Measurements from ENCODE around the gene SRBD1. TPM values are rescaled to one million over a fixed set of nuclear protein-coding genes. Genes with fewer than 3 reads are reported as not detected.
A peak's percentile ranks its signal among the peaks of the same experiment; 100 is the strongest.

Gene SRBD1
- total RNA-seq, 1 experiment from 2014 or later, result 23.2 TPM

DNA sequence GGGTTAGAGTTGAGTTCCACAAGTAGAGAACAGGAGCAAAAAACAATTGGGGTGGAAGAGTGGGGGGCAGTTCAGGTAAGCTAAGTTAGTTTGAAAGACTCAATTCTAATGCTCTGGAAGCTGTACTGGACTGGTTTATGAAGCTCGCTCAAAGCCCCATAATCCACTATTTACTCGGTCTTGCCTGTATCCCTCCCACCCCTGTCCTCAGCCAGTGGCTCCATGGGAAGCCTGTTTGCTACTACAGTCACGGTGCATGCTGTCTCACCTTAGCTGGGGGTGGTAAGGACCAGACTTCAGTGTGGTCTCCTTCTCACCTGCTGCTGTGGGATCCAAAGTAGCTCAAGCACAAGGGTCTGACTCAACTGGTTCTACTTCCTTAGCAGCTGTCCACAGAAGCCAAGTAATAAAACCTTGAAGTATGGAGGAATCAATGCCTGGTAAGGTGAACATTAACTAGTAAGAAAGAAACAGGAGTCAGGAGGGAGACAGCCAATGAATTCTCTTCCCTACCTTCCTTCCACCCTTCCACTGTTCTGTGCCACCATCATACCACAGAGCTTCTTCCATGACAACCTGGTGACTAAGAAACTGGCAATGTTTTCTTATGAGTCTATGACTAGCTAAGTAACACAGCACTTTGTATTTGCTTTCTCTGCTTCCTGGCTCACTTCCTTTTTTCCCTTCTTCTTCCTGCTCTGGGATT lies 230.8 kb downstream of the SRBD1 start:
- no peak for DNase-seq (ENCODE audit: low read depth, low spot score)
- in situ Hi-C loops (cut with HindIII; ENCODE audit: low pct_unique_long_range_greater_than_20kb, low sequenced_read_pairs), result no loop called here

- in situ Hi-C loops (cut with HindIII; ENCODE audit: low pct_unique_long_range_greater_than_20kb, low sequenced_read_pairs), result no loop called here
- DNase-seq (ENCODE audit: low read depth, low spot score), result no peak
Observed at GRCh38 chr2:45379399-45380087, 231.5 kb downstream of the SRBD1 start.

GRCh38 chr2:45373534-45373933 lies 237.5 kb downstream of the SRBD1 start:
- DNase-seq (ENCODE audit: low read depth, low spot score), result peak; percentile 60
- in situ Hi-C loops (cut with HindIII; ENCODE audit: low pct_unique_long_range_greater_than_20kb, low sequenced_read_pairs), result no loop called here

GRCh38 chr2:45370369-45370768 lies 240.7 kb downstream of the SRBD1 start:
- DNase-seq (ENCODE audit: low read depth, low spot score), result no peak
- in situ Hi-C loops (cut with HindIII; ENCODE audit: low pct_unique_long_range_greater_than_20kb, low sequenced_read_pairs), result no loop called here

GRCh38 chr2:45368792-45369191 lies 242.3 kb downstream of the SRBD1 start:
- DNase-seq (ENCODE audit: low read depth, low spot score), result no peak
- in situ Hi-C loops (cut with HindIII; ENCODE audit: low pct_unique_long_range_greater_than_20kb, low sequenced_read_pairs), result no loop called here

DNA sequence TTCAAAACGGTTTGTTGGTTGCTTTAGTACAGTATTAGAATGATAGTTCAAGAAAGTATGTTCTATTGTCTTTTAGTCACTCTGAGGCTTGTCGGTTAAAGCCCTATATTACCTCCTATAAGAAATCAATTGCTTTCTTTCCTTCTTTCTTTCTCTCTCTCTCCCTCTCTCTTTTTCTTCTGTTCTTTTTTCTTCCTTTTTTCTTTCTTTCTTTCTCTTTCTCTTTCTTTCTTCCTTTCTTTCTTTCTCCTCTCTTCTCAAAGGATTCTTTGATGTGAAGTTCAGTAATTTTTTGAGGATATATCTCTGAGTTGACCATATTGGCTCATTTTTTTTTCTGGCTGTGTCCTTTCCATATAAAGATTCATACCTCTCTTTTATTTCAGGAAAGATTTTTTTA lies 249.4 kb downstream of the SRBD1 start:
- in situ Hi-C loops (cut with HindIII; ENCODE audit: low pct_unique_long_range_greater_than_20kb, low sequenced_read_pairs), result no loop called here
- no peak for DNase-seq (ENCODE audit: low read depth, low spot score)

GRCh38 chr2:45354776-45355175 lies 256.3 kb downstream of the SRBD1 start:
- DNase-seq (ENCODE audit: low read depth, low spot score), result no peak
- in situ Hi-C loops (cut with HindIII; ENCODE audit: low pct_unique_long_range_greater_than_20kb, low sequenced_read_pairs), result no loop called here

GRCh38 chr2:45353879-45354278 lies 257.2 kb downstream of the SRBD1 start:
- in situ Hi-C loops (cut with HindIII; ENCODE audit: low pct_unique_long_range_greater_than_20kb, low sequenced_read_pairs), result no loop called here

DNA sequence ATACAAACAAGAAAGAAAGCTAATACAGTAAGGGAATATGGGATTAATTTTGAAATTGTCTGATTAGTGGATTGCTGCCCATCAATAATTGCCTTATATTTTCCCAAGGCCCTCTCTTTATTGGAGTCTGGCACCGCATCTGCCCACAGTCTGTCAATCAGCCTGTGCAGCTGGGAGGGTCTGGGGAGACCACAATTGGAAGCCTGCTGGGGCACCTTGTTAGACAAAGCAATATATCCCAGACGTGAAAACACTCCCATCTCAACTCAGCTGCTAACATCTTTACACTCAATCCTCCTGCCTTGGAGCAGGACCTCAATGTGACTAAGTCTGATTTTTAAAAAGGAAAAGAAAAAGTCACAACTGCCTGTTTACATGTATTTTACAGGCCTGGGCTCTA lies 258.6 kb downstream of the SRBD1 start:
- no peak for DNase-seq (ENCODE audit: low read depth, low spot score)

More at GRCh38 chr2:45353879-45354278, 257.2 kb downstream of the SRBD1 start:
- DNase-seq (ENCODE audit: low read depth, low spot score), result no peak

DNA sequence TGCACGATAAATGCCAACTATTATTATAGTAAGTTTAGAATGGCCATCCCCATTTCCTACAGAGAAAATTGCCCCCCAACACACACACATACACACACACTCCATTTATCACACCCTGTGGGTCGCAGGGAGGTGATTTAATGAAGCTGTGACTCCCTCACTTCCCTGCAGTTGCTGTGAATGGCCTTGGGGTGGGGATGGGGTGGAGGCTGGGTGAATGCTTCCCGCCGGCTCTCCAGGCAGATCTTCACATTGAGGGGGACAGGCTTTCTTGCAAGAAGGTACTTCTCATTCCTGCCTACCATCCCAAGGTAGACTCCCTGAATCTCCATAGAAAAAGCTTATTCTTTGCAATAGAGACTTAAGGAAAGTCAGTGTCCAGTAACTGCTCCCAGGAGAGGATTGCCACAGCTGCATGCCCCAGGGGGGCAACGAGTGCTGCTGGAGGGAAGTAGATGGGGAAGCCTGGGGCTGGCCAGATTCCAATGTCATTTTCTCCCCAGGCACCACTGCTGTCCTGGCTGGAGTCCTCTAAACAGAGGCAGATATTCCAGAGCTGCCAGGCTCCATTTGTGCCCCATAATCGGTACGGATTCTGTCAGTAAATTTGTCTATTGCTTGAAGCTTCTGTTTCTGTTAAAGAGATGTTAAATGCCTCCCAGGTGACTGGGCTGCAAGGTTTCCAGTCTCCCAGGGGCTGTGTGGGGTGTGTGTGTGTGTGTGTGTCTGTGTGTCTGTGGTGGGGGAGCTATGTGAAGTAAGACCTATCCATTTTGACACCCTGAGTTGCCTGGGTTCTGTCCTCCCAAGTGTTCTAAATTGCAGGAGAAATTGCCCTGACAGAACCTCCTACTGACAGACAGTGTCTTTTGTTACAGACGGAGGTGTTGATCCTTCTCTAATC lies 265.5 kb downstream of the SRBD1 start:
- in situ Hi-C loops (cut with HindIII; ENCODE audit: low pct_unique_long_range_greater_than_20kb, low sequenced_read_pairs), result no loop called here
- no peak for DNase-seq (ENCODE audit: low read depth, low spot score)

More for the DNA sequence above, 258.6 kb downstream of the SRBD1 start:
- in situ Hi-C loops (cut with HindIII; ENCODE audit: low pct_unique_long_range_greater_than_20kb, low sequenced_read_pairs), result no loop called here

DNA sequence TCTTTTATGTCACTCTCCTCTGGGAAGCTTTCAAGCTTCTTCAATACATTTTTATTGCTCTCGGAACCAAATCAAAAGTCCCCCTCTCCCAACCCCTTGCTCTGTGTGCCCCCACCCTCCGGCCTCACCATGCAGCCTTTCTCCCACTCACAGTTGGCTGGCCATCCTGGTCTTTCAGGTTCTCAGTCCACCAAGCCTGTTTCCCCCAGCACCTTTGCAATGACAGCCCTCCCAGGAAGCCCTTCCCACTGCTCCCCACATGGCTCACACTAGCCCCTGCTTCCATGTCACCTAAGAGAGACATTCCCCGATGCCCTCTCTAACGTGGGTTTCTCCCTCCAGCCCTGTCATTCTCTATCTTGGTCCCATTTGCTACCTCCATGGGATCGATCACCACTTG lies 266.6 kb downstream of the SRBD1 start:
- no peak for DNase-seq (ENCODE audit: low read depth, low spot score)
- in situ Hi-C loops (cut with HindIII; ENCODE audit: low pct_unique_long_range_greater_than_20kb, low sequenced_read_pairs), result no loop called here

DNA sequence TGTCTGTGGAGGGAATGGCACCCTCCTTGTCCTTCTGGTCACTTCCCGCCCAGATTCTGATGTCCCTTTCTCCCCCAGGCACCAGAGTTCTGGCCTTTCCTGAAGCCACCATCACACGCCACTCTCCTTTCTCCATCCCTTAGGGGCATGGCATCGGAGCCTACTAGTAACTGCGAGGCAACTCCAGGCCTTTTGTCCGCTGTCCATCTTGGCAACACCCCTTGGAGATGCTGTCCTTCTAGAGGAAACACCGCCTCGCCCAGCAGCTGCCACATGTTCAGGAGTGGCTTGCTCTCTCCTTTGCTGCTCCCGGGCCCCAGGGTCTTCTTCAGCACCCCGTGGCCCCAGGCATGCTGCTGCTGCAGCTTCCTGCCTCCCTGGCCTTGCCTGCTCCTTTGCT lies 267.0 kb downstream of the SRBD1 start:
- no peak for DNase-seq (ENCODE audit: low read depth, low spot score)
- in situ Hi-C loops (cut with HindIII; ENCODE audit: low pct_unique_long_range_greater_than_20kb, low sequenced_read_pairs), result no loop called here

- in situ Hi-C loops (cut with HindIII; ENCODE audit: low pct_unique_long_range_greater_than_20kb, low sequenced_read_pairs), result no loop called here
- DNase-seq (ENCODE audit: low read depth, low spot score), result no peak
Observed at GRCh38 chr2:45343251-45344017, 267.6 kb downstream of the SRBD1 start.

GRCh38 chr2:45340318-45340717 lies 270.7 kb downstream of the SRBD1 start:
- in situ Hi-C loops (cut with HindIII; ENCODE audit: low pct_unique_long_range_greater_than_20kb, low sequenced_read_pairs), result no loop called here
- no peak for DNase-seq (ENCODE audit: low read depth, low spot score)

GRCh38 chr2:45339253-45339652 lies 271.8 kb downstream of the SRBD1 start:
- no peak for DNase-seq (ENCODE audit: low read depth, low spot score)
- in situ Hi-C loops (cut with HindIII; ENCODE audit: low pct_unique_long_range_greater_than_20kb, low sequenced_read_pairs), result no loop called here

Measured in SK-MEL-5 (cell line).